H1 (cell line): ENCODE data around the gene ASTN1. TPM values are rescaled to one million over a fixed set of nuclear protein-coding genes. Genes with fewer than 3 reads are reported as not detected.

ENCODE experiments used
- microRNA counts: library from miRNA; unstranded; fragments of <30 nt; microRNA quantifications from one replicate; lab custom pipeline; 2015
- microRNA-seq, 2 experiments: library from miRNA; unstranded; fragments of <30 nt; microRNA quantifications; one replicate each; pipeline versions ENCODE4 to v1.2.0, GENCODE V29; 2016 to 2020; ENCODE audit warnings: borderline microRNAs expressed in 2 of 2, borderline number of aligned reads in 2 of 2, borderline replicate concordance in 1 of 2
- polyA plus RNA-seq, 7 experiments: library from polyadenylated mRNA; depleted of rRNA in 3 of 7; stranded (reverse) in 5 of 7; unstranded in 2 of 7; fragments of >200 nt in 5 of 7; fragments of 200-250 nt in 2 of 7; gene quantifications; 1 replicate in 5 of 7; 2 replicates in 1 of 7; 4 replicates in 1 of 7; pipeline versions ENCODE4 v1.2.1 to v1.2.3, GENCODE V29; 2011 to 2013; ENCODE audit warnings: missing spikeins in 2 of 7, mixed read lengths in 2 of 7
- small RNA-seq: library from polyadenylated mRNA; stranded (forward); fragments of <200 nt; extraction: miRNeasy Mini kit (QIAGEN cat#:217004); gene quantifications from one replicate; pipeline ENCODE3, GENCODE V24; 2013; ENCODE audit not compliant: insufficient read depth
- total RNA-seq: library from RNA; stranded (reverse); fragmentation: NEBNext Ultra II Directional; extraction: Animal tissue kit (Norgen Biotek cat#: 25700); gene quantifications from 2 replicates; pipeline ENCODE4 v1.2.1, GENCODE V29; 2021

Gene ASTN1
- total and polyA plus RNA-seq, 2 of the 8 experiments (the other 6 are each of a cell fraction or from before 2014, with no cell fraction given) = 2.9 to 4.1 TPM

MicroRNAs encoded within 50 kb of the gene (microRNA counts, 767-probe panel; counts per million panel counts)
- microRNA hsa-miR-488-3p (lab: Ali Mortazavi, UCI) = 879 counts per million, percentile 95 among the panel's probes with 10 or more counts

Small RNA genes lying within 50 kb of the gene (microRNA-seq; reads per million reads assigned to microRNA genes)
- gene MIR488 = 0.41 to 1.6 reads per million in 2 experiments

Small RNA genes lying within 50 kb of the gene (small RNA-seq; reads per million reads assigned to genes)
- gene MIR488 = 16.8 reads per million, percentile 90 among the genes with 10 or more reads in this experiment

Other genes with a start within 250 kb of the ASTN1 start
- gene BRINP2, start 6.2 kb upstream of the ASTN1 start, total RNA-seq = 0.39 and 0.42 TPM in 2 replicates
- gene BRINP2, start 6.2 kb upstream of the ASTN1 start, polyA plus RNA-seq (2011; rRNA removed) = 0.22 and 0.42 TPM in 2 replicates